Testis (tissue), 3 donors: ENCODE measurements around the gene FIGNL2. TPM values are rescaled to one million over a fixed set of nuclear protein-coding genes. Genes with fewer than 3 reads are reported as not detected.

Experiments used
- DNase-seq: peaks from one replicate; pipeline ENCODE4 v3.0.0-alpha.2; 2019
- H3K27ac ChIP-seq, 2 donors: fragments of 200-600 bp; sonication (generic); one replicate each; pipeline ENCODE4 v1.5.1; 2019
- H3K27me3 ChIP-seq: fragments of 200-600 bp; sonication (generic); one replicate; pipeline ENCODE4 v1.5.1; 2019
- H3K36me3 ChIP-seq: fragments of 200-600 bp; sonication (generic); one replicate; pipeline ENCODE4 v1.5.1; 2017; ENCODE audit warnings: low read depth; ENCODE audit errors: missing control alignments
- H3K4me1 ChIP-seq: fragments of 200-600 bp; sonication (generic); one replicate; pipeline ENCODE4 v1.5.1; 2019
- H3K4me3 ChIP-seq, 2 donors: fragments of 200-600 bp; sonication (generic); one replicate each; pipeline ENCODE4 v1.5.1; 2017 to 2019
- H3K9me3 ChIP-seq: fragments of 200-600 bp; sonication (generic); one replicate; pipeline ENCODE4 v1.5.1; 2017
- POLR2A ChIP-seq: fragments of 450-650 bp; IDR thresholded peaks from one replicate; pipeline ENCODE4 v1.6.1; 2017; ENCODE audit warnings: antibody characterized with exemption, mild to moderate bottlenecking, moderate library complexity
- WGBS, 2 donors: methylation state at CpG; one replicate each; pipeline ENCODE4 v1.1.5; 2018; 5-methylcytosine and 5-hydroxymethylcytosine counted together
- intact Hi-C: fragments of 100-400 bp; cut with DNase I; formaldehyde crosslinking; loops from one replicate; pipeline ENCODE4 v1.15.1; 2023; ENCODE audit warnings: low total_unique reads
- polyA plus RNA-seq: library from polyadenylated mRNA; stranded (reverse); fragments of 350-450 nt; fragmentation: Illumina TruSeq; extraction: RNeasy Lipid Tissue Mini Kit (QIAGEN cat#74804); gene quantifications from one replicate; pipeline ENCODE4 v1.2.3, GENCODE V29; 2014; ENCODE audit warnings: low read depth, low replicate concordance; ENCODE audit not compliant: insufficient read depth
- total RNA-seq, 2 donors: library from RNA; depleted of rRNA; stranded (reverse); fragments of >200 nt; gene quantifications; one replicate each; pipeline ENCODE4 v1.2.3, GENCODE V29; 2016
- TF ChIP-seq, protein P1 (sequence below), 3 experiments: fragments of 450-650 bp in 2 of 3; fragments of 200-600 bp in 1 of 3; sonication (generic) in 1 of 3; IDR thresholded peaks; one replicate each; pipeline ENCODE4 v1.5.1; 2016 to 2019; ENCODE audit warnings: antibody characterized with exemption in 3 of 3, mild to moderate bottlenecking in 2 of 3, moderate library complexity in 1 of 3

FIGNL2 gene
- total and polyA plus RNA-seq, 3 donors from 2014 or later, result 1.1 to 2.1 (median 1.7) TPM

DNA sequence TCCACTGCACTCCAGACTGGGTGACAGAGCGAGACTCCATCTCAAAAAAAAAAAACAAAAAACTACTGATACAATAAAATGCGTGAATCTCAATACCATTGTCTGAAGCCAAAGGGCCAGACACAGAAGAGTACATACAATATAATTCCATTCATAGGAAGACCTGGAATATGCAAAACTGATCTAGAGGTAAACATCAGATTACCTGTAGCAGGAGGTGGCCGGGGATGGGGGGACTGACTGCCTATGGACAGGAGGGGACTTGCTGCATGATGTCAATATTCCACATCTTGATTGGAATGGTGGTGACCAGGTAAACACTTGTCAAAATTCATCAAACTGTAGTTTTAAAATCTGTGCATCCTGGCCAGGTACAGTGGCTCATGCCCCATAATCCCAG lies 12.5 kb upstream of the FIGNL2 start:
- Histone ChIP-seq H3K9me3 (no peaks in the 10 kb centered on the region), H3K36me3 (no peaks in the 10 kb centered on the region), H3K4me1 (no peaks in the 10 kb centered on the region), H3K27ac (no peak overlapping the region), H3K27me3 (no peaks in the 10 kb centered on the region), H3K4me3 (no peak overlapping the region)
- no peak for DNase-seq
- TF ChIP-seq, protein P1, sequence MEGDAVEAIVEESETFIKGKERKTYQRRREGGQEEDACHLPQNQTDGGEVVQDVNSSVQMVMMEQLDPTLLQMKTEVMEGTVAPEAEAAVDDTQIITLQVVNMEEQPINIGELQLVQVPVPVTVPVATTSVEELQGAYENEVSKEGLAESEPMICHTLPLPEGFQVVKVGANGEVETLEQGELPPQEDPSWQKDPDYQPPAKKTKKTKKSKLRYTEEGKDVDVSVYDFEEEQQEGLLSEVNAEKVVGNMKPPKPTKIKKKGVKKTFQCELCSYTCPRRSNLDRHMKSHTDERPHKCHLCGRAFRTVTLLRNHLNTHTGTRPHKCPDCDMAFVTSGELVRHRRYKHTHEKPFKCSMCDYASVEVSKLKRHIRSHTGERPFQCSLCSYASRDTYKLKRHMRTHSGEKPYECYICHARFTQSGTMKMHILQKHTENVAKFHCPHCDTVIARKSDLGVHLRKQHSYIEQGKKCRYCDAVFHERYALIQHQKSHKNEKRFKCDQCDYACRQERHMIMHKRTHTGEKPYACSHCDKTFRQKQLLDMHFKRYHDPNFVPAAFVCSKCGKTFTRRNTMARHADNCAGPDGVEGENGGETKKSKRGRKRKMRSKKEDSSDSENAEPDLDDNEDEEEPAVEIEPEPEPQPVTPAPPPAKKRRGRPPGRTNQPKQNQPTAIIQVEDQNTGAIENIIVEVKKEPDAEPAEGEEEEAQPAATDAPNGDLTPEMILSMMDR (IDR thresholded peaks at IDR 0.05), result no peak
- TF ChIP-seq POLR2A, result no peak
- intact Hi-C loops, result no loop called here
- WGBS, 2 donors, result 94 to 97% methylated on average over 3 of the region's 3 CpGs

DNA sequence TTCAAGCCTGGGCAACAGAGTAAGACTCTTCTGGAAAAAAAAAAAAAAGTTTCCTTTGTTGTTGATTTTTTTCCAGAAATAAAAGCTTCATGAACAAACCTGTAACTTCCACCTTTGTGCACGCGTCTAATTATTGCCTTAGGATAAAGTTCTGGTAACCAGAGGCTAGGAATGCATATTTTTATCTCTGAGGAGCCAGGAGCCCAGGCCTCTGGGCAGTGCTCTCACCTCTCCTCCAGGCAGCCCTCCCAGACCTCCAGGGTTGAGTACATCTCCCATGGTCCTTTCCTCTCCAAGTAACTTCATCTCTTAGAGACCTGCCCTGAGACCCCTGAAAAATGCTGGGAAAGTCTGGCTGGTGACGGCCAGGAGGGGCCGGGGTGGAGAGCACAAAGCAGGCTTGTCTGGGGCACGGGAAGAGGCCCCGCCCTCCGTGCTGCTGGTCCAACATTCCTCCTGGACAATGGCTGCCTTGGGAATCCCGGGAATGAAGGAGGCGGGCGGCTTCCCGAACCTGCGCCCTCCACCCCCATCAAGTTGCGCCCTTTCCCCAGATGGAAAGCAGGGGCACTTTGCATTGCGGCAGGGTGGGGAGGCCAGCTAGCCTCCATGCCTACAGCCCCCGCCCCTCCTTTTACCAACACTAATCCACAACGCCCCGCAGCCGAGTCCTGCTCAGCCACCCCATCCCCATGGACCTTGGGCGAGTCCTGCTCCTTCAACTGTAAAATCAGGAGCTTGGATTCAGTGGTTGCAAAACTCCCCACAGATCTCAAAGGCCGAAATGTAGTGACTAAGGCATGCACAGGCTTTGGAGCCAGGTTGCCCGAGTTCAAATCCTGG lies 7.3 kb upstream of the FIGNL2 start:
- WGBS, 2 donors, result 12 to 19% methylated on average over 15 to 21 of the region's 21 CpGs
- H3K9me3 ChIP-seq, result no peaks in the 10 kb centered on the region
- intact Hi-C loops, result no loop called here
- H3K4me1 ChIP-seq, result peaks cover 3% of the 10 kb centered on the region
- H3K27me3 ChIP-seq, result no peaks in the 10 kb centered on the region
- H3K36me3 ChIP-seq, result no peaks in the 10 kb centered on the region
- DNase-seq, result peak; percentile 48
- no peak for TF ChIP-seq POLR2A
- TF ChIP-seq, protein P1 (IDR thresholded peaks at IDR 0.05), result no peak
- no peak overlapping the region for H3K27ac ChIP-seq
- no peak overlapping the region for H3K4me3 ChIP-seq

DNA sequence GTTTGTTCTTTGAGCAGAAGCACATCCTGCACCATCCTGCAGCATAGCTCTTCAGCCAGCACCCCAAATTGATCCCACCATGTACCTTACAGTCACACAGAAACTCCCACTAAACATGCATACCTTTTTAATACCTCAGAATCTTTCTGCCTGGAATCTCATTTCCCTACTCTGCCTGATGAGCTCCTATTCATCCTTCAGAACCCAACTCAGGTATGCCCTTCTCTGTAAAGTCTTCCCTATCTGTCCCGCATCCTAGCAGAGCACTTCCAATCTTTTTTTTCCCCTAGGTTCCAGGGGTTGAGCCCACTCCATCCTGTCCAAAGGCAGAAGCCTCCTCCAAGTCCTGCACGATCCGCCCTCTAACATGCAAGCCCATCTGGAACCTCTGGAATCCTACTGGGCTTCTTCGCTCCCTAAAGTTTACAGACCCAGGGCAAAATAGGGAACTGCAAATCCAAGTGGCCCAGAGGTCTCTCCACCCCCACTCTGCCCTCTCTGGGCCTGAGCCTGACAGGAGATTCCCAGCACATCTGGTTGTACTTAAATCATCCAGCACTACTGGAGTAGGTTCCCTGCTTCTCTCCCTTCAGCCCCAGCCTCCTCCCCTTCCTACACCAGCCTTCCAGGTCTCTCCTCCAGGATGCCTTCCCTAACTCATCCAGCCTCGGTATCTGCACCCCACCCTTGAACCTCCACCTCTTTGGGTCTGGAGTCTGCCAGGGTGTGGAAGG lies 4.1 kb upstream of the FIGNL2 start:
- Histone ChIP-seq H3K27ac (no peak overlapping the region), H3K9me3 (no peaks in the 10 kb centered on the region), H3K27me3 (no peaks in the 10 kb centered on the region), H3K4me3 (no peak overlapping the region), H3K4me1 (peaks cover 18% of the 10 kb centered on the region), H3K36me3 (no peaks in the 10 kb centered on the region)
- TF ChIP-seq POLR2A, result no peak
- TF ChIP-seq, protein P1 (IDR thresholded peaks at IDR 0.05), result no peak
- no peak for DNase-seq
- intact Hi-C loops, result no loop called here
- 83 to 94% methylated on average over 5 of the region's 5 CpGs for WGBS, 2 donors

DNA sequence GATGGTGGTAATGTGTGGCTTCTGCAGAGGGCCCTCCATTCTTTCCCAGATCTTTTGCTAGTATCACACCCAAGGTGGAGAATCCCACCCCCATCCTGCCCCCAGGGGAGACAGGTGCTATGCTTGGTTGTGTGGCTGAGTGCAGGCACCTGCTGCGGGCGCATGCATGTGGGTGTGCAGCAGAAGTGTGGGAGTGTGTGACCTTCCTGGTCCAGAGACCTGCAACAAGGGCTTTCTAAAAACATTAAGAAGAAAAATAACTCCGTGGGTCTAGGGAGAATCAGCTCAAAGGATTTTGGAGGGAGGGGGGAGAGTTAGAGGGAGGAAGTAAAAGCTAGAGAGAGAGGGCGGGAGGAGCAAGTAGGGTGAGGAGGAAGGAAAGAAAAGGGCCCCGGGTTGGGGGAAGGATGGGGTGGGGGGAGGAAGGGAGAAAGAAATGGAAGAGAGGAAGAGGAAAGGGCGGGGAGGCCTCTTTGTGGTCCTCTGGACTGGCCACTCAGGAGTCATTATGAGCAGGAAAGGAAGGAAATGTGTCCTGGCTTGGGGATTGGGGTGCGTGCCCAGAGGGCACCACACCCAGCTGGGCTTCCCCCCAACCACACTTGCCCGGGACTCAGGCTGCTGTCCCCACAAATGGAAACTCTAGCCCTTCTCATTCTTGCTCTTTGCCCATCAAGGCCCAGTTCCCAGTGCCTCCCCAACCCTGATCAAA lies 3.1 kb upstream of the FIGNL2 start:
- 60 to 64% methylated on average over 7 to 8 of the region's 8 CpGs for WGBS, 2 donors
- peaks cover 25% of the 10 kb centered on the region for H3K4me1 ChIP-seq
- no peak overlapping the region for H3K4me3 ChIP-seq
- H3K9me3 ChIP-seq, result no peaks in the 10 kb centered on the region
- H3K27me3 ChIP-seq, result no peaks in the 10 kb centered on the region
- H3K27ac ChIP-seq, result no peak overlapping the region
- no peak for TF ChIP-seq POLR2A
- intact Hi-C loops, result no loop called here
- no peak for DNase-seq
- H3K36me3 ChIP-seq, result no peaks in the 10 kb centered on the region

DNA sequence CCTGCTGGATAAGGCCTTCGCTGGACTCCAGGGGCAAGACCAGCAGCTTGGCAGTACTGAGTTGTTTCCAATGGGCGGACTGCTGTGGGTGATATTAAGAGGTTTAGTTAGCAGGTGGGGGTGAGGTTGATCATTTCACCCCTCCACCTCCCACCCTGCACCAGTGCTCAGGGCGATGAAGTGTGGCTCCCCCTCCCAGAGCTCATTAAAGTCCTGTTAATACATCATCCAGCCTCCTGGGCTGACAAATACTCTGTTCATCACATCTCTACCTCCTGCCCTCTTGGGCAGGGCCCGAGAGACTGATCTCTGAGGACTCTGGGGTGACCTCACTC lies 2.4 kb upstream of the FIGNL2 start:
- H3K36me3 ChIP-seq, result no peaks in the 10 kb centered on the region
- 90 to 100% methylated on average over 3 to 4 of the region's 4 CpGs for WGBS, 2 donors
- no peak overlapping the region for H3K27ac ChIP-seq
- H3K9me3 ChIP-seq, result no peaks in the 10 kb centered on the region
- peaks cover 28% of the 10 kb centered on the region for H3K4me1 ChIP-seq
- H3K4me3 ChIP-seq, result no peak overlapping the region
- intact Hi-C loops, result no loop called here
- no peaks in the 10 kb centered on the region for H3K27me3 ChIP-seq
- TF ChIP-seq, protein P1 (IDR thresholded peaks at IDR 0.05), result no peak
- no peak for TF ChIP-seq POLR2A
- DNase-seq, result no peak
